Glomerular visceral epithelial cell (primary cell): ENCODE data around the gene PPP2R3A.
"Not testable (repeated sequence)": the region's sequence is repeated elsewhere in the genome, so short reads cannot be mapped to it uniquely, and the experiment has no call there.

Experiments used
- DNase-seq: peaks from one replicate; pipeline ENCODE4 v3.0.0-alpha.2; 2016; ENCODE audit errors: extremely low spot score

Gene PPP2R3A

DNA sequence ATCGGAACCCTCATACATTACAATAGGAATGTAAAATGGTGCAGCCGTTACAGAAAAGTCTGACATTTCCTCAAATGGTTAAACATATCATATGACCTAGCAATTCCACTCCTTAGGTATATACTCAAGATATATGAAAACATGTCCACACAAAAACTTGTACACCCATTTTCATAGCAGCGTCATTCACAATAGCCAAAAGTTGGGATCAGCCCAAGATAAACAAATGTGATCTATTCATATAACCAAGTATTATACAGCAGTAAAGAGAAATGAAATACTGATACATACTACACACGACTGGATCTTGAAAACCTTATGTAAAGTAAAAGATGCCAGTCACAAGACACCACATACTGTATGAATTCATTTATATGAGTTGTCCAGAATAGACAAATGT is 128.2 kb downstream of the PPP2R3A start:
- no peak for DNase-seq

DNA sequence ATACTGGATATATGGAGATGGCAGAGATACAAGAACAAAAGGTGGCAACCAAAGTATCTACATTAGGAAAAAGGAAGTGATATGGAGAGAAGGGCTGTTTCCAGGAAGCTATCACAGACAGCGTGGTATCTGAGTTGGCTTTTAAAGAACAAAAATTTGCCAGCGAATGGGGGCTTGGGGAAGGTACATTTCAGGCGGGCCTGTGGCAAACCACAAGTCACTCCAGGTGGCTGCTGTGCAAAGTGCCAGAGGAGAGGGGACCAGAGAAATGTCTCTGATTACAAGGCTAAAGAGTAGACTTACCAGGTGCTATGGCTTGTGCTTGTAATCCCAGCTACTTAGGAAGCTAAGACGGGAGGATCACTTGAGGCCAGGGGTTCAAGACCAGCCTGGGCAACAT is 139.5 kb downstream of the PPP2R3A start:
- DNase-seq = no peak

DNA sequence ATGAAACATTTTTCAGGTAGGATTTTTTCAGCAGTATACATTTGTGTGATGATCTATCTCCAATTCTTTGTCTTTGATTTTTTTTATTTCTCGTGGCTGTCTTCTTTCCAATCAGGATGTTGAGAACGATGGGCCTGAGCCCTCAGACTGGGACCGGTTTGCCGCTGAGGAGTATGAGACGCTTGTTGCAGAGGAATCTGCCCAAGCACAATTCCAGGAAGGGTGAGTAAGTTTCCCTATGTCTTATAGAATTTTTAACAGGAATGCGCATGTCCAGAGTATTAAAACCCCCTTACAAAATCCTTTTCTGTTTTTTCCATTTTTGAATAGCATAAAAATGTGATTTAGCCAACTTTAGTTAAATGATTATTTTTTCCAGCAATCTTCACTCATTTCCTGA is 140.6 kb downstream of the PPP2R3A start:
- no peak for DNase-seq

DNA sequence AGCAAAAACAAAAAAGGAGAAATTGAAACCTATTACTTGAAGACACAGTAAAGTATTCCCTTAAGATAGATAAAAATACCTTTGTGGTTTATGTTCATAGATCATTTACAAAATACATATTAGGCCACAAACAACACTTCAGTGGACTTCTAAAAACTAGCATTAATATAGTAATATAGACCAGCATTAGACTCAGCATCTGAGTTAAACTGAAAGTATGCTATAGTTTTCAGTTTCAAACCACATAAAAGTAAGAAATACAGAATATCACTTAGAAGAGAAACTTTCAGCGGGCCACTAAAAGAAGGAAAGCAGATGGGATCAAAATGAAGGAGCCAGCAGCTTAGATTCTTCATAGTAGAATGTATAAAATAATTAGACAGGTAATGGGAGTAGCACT is 144.0 kb downstream of the PPP2R3A start:
- no peak for DNase-seq

DNA sequence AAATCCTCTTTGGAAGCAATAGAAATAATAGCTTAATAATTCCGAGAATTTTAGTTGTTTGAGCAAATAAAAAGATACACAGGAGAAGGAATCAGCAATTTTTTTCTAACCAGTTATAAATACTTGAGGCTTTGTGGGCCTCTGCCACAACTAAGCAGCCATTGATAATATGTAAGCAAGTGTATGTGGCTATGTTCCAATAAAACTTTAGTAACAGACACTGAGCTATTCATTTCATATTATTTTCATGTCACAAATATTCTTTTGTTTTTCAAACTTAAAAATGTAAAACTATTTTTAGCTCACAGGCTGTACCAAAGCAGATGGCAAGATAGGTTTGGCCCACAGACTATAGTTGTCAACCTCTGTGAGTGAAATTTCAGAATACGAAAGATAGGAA is 145.0 kb downstream of the PPP2R3A start:
- no peak for DNase-seq

DNA sequence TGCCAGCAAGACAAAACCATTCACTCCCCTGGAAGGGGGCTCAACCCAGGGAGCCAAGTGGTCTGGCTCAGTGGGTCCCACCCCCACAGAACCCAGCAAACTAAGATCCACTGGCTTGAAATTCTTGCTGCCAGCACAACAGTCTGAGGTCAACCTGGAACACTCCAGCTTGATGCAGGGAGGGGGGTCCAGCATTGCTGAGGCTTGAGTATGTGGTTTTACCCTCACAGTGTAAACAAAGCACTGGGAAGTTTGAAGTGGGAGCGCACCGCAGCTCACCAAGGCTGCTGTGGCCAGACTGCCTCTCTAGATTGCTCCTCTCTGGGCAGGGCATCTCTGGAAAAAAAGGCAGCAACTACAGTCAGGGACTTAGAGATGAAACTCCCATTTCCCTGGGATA is 148.9 kb downstream of the PPP2R3A start:
- DNase-seq = no peak

DNA sequence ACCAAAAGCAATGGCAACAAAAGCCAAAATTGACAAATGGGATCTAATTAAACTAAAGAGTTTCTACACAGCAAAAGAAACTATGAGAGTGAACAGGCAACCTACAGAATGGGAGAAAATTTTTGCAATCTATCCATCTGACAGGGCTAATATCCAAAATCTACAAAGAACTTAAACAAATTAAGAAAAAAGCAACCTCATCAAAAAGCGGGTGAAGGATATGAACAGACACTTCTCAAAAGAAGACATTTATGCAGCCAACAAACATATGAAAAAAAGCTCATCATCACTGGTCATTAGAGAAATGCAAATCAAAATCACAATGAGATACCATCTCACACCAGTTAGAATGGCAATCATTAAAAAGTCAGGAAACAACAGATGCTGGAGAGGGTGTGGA is 153.8 kb downstream of the PPP2R3A start:
- DNase-seq = not testable (repeated sequence)

DNA sequence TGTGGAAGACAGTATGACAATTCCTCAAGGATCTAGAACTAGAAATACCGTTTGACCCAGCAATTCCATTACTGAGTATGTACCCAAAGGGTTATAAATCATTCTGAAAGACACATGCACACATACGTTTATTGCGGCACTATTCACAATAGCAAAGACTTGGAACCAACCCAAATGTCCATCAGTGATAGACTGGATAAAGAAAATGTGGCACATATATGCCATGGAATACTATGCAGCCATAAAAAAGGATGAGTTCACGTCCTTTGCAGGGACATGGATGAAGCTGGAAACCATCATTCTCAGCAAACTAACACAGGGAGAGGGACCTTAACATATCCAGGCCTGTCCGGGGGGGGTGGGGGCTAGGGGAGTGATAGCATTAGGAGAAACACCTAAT is 154.3 kb downstream of the PPP2R3A start:
- not testable (repeated sequence) for DNase-seq

DNA sequence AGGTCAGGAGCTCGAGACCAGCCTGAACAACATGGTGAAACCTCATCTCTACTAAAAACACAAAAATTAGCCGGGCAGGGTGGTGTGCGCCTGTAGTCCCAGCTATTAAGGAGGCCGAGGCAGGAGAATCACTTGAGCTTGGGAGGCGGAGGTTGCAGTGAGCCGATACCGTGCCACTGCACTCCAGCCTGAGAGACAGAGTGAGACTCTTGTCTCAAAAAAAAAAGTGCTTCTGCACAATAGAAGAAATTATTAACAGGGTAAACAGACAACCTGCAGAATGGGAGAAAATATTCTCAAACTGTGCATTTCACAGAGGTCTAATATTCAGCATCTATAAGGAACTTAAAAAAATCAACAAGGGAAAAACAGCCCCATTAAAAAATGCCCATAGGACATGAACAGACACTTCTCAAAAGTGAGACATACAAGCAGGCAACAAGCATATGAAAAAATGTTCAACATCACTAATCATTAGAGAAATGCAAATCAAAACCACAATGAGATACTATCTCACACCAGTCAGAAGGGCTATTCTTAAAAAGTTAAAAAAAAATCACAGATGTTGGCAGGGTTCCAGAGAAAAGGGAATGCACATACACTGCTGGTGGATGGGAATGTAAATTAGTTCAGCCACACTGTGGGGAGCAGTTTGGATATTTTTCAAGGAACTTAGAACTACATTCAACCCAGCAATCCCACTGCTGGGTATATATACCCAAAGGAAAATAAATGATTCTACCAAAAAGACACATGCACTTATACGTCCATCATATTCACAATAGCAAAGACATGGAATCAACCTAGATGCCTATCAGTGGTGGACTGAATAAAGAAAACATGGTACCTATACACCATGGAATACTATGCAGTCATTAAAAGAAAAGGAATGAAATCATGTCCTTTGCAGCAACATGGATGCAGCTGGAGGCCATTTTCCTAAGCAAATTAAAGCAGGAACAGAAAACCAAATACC is 155.1 kb downstream of the PPP2R3A start:
- peak; percentile 23 for DNase-seq

DNA sequence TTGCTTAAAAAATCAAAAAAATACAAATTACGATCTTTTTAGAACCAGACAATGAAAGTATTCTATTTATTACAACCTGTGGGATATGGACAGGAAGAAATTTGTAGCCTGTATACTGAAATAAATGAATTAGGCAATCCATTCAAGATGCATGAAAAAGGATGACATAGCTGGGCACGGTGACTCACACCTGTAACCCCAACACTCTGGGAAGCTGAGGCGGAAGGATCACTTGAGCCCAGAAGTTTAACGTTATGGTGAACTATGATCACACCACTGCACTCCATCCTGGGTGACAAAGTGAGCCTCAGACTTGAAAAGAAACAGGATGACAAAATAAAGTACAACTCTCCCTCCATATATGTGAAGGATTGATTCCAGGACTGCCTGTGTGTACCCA is 156.5 kb downstream of the PPP2R3A start:
- no peak for DNase-seq

DNA sequence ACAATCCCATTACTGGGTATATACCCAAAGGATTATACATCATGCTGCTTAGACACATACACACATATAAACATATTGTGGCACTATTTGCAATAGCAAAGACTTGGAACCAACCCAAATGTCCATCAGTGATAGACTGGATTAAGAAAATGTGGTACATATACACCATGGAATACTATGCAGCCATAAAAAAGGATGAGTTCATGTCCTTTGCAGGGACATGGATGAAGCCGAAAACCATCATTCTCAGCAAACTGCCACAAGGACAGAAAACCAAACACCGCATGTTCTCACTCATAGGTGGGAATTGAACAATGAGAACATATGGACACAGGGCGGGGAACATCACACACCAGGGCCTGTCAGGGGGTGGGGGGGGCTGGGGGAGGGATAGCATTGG is 166.1 kb downstream of the PPP2R3A start:
- DNase-seq = not testable (repeated sequence)

DNA sequence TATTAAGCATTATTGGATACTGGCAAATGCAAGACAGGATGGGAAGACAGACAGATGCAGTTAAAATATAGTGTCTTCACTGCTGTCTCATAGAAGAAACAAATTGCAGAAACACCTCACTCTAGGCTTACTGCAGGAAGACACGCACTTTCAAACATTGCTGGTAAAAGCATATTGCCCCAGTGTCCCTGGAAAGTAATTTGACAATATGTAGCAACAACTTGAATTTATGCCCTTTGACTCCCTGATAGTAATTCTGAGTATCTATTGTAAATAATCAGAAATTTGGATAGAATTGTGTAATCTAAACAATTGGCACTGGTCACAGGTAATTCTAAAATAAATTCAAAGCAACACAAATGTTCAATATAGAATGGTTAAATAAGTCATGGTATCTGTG is 168.6 kb downstream of the PPP2R3A start:
- no peak for DNase-seq

DNA sequence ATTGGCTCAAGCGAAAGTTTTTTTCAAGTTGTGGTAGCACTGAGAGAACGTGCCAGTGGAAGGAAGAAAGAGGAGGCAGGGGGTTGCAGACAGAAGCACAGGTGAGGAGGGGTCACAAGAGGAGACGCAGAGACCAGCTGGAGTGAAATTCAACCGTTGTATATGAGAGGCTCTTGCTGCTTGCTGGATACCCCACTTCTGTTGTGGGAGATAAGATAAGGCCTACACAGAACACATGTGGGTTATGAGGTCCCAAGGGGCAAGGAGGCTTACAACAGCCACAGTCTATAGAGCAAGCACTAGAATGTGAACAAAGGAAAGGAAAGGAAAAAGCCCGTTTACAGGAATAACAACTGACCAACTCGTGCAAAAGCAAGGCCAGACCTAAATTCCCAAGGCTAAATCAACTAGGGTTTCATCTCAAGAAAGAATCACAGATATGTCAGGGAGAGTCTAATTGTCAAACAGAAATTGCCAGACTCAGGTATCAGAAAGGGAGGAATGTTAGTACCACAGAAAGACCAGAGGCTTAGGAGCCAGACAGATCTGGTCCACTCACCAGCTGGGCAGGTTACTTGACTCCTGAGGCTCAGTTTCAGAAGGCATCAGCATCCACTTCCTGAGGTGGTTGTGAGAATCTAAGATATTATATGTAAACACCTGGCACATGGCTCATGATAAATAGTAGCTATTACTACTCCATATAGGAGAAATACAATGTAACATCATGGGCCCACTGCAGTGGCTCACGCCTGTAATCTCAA is 169.7 kb downstream of the PPP2R3A start:
- no peak for DNase-seq

DNA sequence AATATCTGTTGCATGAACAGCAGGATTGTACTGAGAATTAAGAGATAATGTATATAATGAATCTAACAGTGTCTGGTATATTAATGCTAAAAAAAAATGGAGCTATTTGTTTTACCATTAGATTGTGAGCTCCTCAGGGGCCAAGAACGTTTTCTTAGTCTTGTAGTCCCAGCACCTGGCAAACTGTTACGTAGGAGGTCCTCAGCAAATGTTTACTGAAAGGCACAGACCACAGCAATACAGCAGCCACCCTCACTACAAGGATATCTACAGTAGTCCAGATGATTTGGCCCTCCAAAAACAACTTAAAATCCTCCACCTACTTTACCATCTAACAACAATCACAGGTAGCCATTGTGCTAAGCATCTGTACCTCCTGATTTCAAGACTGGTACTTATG is 170.9 kb downstream of the PPP2R3A start:
- DNase-seq = no peak

DNA sequence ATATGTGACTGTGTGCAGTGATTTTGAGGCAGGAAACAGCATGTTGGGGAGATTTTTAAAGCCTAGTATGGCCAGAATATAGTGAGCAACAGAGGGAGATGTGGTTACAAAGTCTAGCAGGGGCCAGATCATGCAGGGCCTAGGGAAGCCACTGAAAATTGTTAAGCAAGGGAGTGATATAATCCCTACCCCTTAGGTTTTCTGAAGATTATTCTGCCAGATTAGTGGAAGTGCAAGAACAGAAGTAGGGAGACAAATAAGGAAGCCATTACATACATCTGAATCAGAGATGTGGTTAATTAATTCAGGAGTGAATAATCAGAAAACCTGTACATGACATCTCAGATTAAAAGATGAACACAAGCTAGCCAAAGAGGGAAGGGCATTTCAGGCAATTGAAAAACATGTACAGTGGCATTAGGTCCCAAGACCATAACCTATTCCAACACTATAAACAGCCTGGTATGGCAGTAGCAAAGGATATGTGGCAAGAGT is 175.8 kb downstream of the PPP2R3A start:
- DNase-seq = no peak

DNA sequence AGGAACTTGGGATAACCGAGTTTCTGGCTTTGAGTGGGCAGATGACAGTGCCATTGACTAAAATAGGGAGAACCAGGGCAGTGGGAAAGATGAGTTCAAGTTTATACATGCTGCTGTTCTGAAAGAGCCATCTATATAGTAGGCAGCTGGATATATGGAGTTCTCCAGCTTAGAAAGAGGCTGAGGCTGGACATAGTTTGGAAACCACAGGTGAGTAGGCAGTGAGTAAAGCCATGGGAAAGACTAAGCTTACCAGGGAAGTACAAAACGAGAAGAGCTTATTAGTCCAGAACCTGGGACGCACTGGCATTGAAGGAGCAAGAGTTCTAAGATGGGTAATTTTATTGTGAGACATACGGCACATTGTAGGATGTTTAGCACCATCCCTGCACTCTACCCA is 176.4 kb downstream of the PPP2R3A start:
- peak; percentile 45 for DNase-seq

DNA sequence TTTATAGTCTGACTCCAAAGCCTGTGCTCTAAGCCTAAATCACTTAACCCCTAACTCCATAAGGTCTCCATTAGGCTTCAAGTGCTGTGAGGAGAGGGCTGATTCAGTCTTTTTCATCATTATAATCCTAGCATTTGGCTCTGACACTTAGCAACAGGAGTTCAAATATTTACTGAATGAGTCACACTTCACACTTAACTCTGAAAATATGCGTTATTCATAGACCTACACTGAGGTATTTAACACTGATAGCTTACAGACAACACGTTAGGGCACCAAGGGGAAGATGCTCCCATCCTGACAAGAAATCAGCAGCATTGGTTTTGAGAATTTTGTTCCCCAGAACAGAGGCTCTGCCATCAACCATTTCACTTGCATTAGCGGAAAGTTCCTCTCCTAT is 177.1 kb downstream of the PPP2R3A start:
- DNase-seq = peak; percentile 85

DNA sequence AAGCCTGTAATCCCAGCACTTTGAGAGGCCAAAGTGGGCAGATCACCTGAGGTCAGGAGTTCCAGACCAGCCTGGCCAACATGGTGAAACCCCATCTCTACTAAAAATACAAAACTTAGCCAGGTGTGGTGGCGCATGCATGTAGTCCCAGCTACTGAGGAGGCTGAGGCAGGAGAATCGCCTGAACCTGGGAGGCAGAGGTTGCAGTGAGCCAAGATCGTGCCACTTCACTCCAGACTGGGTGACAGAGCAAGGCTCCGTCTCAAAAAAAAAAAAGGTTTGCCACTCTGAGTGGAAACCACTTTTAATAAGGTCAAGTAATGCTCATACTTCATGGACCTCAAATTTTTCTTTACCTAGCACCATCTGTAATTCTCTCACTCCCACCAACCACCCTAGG is 178.9 kb downstream of the PPP2R3A start:
- DNase-seq = not testable (repeated sequence)

DNA sequence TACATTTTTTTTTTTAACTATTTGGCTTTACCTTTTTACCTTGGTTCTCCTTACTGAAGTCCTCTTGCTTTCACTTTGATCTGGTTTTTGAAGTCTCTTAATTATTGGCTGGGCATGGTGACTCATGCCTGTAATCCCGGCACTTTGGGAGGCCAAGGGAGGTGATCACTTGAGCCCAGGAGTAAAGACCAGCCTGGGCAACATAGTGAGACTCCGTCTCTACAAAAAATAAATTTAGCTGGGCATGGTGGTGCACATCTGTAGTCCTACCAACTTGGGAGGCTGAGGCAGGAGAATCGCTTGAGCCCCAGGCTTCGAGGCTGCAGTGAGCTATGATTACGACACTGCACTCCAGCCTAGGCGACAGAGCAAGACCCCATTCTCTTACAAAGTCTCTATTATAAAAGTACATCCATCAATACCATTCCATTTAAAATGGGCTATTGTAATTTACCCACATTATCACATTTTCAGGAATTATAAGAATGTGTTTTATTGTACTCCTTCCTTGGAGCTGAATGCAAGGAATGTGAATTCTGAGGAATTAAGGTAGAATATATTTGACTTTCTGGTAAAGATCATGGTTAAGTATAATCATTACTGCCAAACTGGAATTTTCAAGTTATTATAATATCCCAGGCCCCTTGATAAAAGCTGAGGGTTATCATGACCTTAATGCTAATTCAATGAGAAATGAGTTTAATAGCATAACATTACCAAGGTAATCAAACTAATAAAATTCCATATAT is 181.6 kb downstream of the PPP2R3A start:
- DNase-seq = no peak

DNA sequence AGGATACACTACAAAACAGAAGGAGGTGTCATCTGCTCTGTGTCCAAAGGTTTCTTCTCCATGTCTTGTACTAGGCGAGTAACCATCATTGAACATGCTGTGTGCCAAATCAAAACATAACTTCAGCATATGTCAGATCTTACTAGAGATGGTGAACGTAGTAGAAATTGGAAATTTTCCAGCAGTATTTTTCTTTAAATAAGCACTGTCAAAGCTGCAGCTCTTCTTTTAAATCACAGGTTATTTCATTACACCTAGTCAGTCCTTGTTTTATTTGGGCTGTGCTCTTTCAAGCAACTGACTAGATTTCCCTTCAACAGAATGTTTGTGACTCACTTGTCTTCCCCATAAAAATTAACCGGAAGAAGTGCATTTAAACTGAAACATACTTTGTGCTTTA is 184.1 kb downstream of the PPP2R3A start:
- peak; percentile 22 for DNase-seq

DNA sequence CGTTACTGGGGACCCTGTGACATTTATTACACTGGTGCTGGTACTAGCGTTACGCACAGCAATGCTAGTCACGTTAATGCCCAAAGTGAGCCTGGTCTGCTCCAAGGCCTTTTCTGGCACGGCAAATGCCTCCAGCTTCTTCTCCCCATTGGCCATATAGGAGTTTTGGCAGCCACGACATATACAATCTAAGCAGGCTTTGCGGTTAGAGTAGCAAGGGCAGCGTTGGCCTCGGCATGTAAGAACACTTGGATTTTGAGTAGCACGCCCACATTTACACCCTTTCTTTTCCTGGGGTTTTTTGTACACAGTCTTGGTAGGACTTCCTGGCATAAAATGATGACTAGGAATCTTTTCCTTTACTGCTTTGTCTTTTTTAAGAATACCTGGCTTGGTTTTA is 185.7 kb downstream of the PPP2R3A start:
- no peak for DNase-seq
